AG04449 (cell line): ENCODE data around the gene SPIN1.

ENCODE experiments used
- CTCF ChIA-PET: fragments of 350-600 bp; formaldehyde crosslinking; extraction: SDS; loops from one replicate; lab custom pipeline; 2021; ENCODE audit warnings: antibody characterized with exemption; lab: Yijun Ruan, JAX
- POLR2A ChIA-PET: fragments of 400-600, 350-600 bp; formaldehyde crosslinking; extraction: SDS; loops from one replicate; lab custom pipeline; 2020; ENCODE audit warnings: antibody characterized with exemption, inconsistent platforms; lab: Yijun Ruan, JAX
- DNase-seq: peaks from one replicate; pipeline ENCODE4 v3.0.0-alpha.2; 2010; ENCODE audit warnings: low read depth, low spot score
- H3K4me3 ChIP-seq: 2 replicates; pipeline ENCODE4 v1.5.1; 2011; ENCODE audit warnings: low read depth, mild to moderate bottlenecking, control low read depth, low read length
- CTCF ChIP-seq: IDR thresholded peaks from one replicate; pipeline ENCODE4 v1.5.1; 2011; ENCODE audit warnings: mild to moderate bottlenecking, moderate library complexity, low read length, control low read depth, inconsistent platforms; ENCODE audit not compliant: insufficient read depth; ENCODE audit errors: missing control alignments

The SPIN1 gene

GRCh38 chr9:88446728-88447127 lies 58.5 kb downstream of the SPIN1 start:
- DNase-seq: no peak
- CTCF ChIA-PET: interaction anchor here (0.8 to 1.1 kb wide), 2 partner anchors 12 to 21 kb away, joined by 3 to 4 read pairs; no protein-coding TSS in a partner anchor
- H3K4me3 ChIP-seq: no peak overlapping the region
- TF ChIP-seq CTCF: no peak
- POLR2A ChIA-PET: no interaction called here

- no peak overlapping the region for H3K4me3 ChIP-seq
- ChIA-PET POLR2A (no interaction called here), CTCF (interaction anchor here (0.8 to 1.1 kb wide), 2 partner anchors 13 to 21 kb away, joined by 3 to 4 read pairs; no protein-coding TSS in a partner anchor)
- DNase-seq: no peak
- no peak for TF ChIP-seq CTCF
These were observed 59.2 kb downstream of the SPIN1 start for GRCh38 chr9:88447431-88447830.

GRCh38 chr9:88451160-88451559 lies 62.9 kb downstream of the SPIN1 start:
- TF ChIP-seq CTCF: no peak
- DNase-seq: no peak
- H3K4me3 ChIP-seq: no peak overlapping the region
- POLR2A ChIA-PET: no interaction called here
- CTCF ChIA-PET: no interaction called here

- H3K4me3 ChIP-seq: no peak overlapping the region
- ChIA-PET POLR2A (interaction anchor here (0.6 kb wide), 1 partner anchor 9 kb away, joined by 5 read pairs; no protein-coding TSS in a partner anchor), CTCF (interaction anchor here (1.4 to 3.5 kb wide), 2 partner anchors 13 to 26 kb away, joined by 4 to 9 read pairs; no protein-coding TSS in a partner anchor)
- DNase-seq: peak; percentile 90
- no peak for TF ChIP-seq CTCF
These were observed 70.6 kb downstream of the SPIN1 start for GRCh38 chr9:88458716-88459465.

- TF ChIP-seq CTCF: no peak
- ChIA-PET CTCF (interaction anchor here (0.9 to 1.2 kb wide), 3 partner anchors 9 to 17 kb away, joined by 3 to 4 read pairs (median 3); no protein-coding TSS in a partner anchor), POLR2A (no interaction called here)
- DNase-seq: no peak
- H3K4me3 ChIP-seq: no peak overlapping the region
These were observed 72.5 kb downstream of the SPIN1 start for GRCh38 chr9:88460587-88461332.

GRCh38 chr9:88462191-88462590 lies 73.9 kb downstream of the SPIN1 start:
- POLR2A ChIA-PET: no interaction called here
- no peak for TF ChIP-seq CTCF
- H3K4me3 ChIP-seq: no peak overlapping the region
- no peak for DNase-seq
- CTCF ChIA-PET: interaction anchor here (1.3 kb wide), 1 partner anchor 10 kb away, joined by 4 read pairs; no protein-coding TSS in a partner anchor
